IPS-18c (cell line): Measurements from ENCODE around the gene RBBP9.
"Not testable (repeated sequence)": the region's sequence is repeated elsewhere in the genome, so short reads cannot be mapped to it uniquely, and the experiment has no call there.

Experiments used
- H3K4me3 ChIP-seq: 2 replicates; pipeline ENCODE4 v1.7.0; 2013; ENCODE audit warnings: low read depth, mild to moderate bottlenecking, low read length, moderate library complexity; ENCODE audit not compliant: insufficient read depth
- H3K9me3 ChIP-seq: one replicate; pipeline ENCODE4 v1.6.1; 2013; ENCODE audit warnings: mild to moderate bottlenecking, low read length, moderate library complexity; ENCODE audit not compliant: control insufficient read depth, insufficient read depth

RBBP9 gene

DNA sequence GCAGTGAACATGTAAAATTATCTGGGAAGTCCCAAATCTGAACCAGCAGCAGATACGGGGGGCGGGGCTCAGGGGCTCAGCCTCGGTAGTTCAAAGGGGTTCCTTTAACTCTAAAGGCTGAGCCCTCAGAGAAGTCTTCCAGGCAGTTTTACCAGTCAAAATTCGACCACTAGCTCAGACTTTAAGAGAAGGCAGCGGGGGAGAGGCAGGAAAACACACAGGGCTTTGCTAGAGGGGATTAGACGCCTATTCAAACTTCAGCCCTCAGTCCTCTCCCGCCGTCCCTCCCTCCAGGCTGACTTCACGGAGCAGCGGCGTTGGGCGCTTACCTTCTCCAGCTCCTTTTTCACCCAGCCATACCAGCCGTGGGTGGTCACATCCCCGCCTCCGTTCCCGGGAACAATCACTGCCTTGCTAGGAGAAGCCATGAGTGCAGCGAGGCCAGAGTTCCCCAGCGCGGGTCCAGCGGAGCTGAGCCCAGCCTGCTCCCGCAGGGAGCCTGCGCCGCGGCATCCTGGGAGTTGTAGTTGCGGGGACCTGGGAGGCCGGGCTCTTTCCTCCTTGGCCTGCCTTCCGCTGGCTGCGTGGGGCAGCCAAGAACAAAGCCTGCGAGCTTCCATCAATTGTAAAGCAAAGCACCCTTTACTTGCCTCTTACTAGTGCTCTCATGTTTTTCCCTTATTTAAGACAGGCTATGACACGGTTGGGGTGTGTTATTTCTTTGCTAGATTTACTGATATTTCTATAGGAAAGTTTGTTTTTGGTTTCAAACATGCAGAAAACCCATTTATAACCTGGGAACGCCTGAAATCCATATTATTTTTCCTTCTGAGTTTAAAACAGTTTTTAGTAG is at the start of gene RBBP9:
RBBP9 (minus strand) TSS at position 486 of the 853 bp plus-strand sequence; CDS start at position 428, 58 bp downstream.
- Histone ChIP-seq H3K4me3 (peak within 1 kb of the TSS; percentile 91), H3K9me3 (no peaks in the 10 kb centered on the region)

DNA sequence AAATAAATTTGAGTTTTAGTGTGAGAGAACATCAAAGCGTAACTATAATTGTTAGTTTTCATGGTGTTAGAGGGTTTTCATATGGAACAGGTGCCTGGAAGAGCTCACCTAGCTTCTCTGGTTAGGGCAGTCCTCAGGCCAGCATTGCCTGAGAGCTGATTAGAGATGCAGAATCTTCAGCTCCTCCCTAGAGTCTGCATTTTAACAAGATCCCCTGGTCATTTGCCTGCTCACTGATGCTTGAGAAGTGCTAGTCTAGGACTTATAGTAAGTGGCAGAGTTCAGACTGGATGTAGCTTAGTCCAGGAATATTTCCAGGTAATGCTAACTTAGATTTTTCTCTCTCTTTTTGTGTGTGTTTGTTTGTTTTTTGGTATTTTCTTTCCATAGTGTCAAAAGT is 48.5 kb upstream of the RBBP9 start:
- Histone ChIP-seq H3K9me3 (no peaks in the 10 kb centered on the region), H3K4me3 (no peak overlapping the region)

- Histone ChIP-seq H3K4me3 (no peak overlapping the region), H3K9me3 (no peaks in the 10 kb centered on the region)
Measured at GRCh38 chr20:18543932-18544331, 46.9 kb upstream of the RBBP9 start.

DNA sequence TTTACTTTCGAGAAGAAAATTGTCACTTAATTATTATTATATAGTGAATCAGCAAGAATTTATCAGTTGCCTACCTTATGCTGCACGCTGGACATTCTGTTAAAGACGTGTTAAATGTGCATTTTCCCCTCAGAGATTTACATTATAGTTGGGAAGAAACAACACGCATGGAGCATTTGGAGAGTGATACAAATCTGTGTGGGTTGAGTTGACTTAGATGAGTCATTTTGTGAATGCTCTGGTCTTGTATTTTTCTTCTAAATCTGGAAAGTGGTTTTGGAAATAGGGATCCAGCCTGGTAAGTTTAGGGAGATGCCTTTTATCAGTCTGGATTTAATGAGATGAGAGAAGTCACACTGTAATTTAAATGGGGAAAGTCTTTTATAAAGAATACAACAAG is 46.2 kb upstream of the RBBP9 start:
- Histone ChIP-seq H3K9me3 (no peaks in the 10 kb centered on the region), H3K4me3 (no peak overlapping the region)

DNA sequence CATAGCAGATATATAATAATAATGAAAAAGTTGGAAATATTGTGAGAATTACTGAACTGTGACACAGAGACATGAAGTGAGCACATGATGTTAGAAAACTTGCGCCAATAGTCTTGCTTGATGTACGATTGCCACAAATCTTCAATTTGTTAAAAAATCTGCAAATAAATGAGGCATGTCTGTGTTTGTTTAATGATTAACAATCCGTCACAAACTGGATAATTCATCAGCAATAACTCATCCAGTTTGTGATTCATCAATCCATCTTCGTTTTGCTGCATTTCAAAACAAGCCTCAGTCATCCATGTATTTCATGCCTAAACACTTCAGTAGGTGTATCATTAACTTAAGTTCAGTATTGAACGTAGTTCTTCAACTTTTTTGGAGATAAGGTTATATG is 44.7 kb upstream of the RBBP9 start:
- Histone ChIP-seq H3K9me3 (no peaks in the 10 kb centered on the region), H3K4me3 (no peak overlapping the region)

GRCh38 chr20:18537651-18538050 is 40.6 kb upstream of the RBBP9 start:
- no peaks in the 10 kb centered on the region for H3K9me3 ChIP-seq
- H3K4me3 ChIP-seq: no peak overlapping the region

- Histone ChIP-seq H3K9me3 (no peaks in the 10 kb centered on the region), H3K4me3 (no peak overlapping the region)
Measured at GRCh38 chr20:18533978-18534644, 37.1 kb upstream of the RBBP9 start.

DNA sequence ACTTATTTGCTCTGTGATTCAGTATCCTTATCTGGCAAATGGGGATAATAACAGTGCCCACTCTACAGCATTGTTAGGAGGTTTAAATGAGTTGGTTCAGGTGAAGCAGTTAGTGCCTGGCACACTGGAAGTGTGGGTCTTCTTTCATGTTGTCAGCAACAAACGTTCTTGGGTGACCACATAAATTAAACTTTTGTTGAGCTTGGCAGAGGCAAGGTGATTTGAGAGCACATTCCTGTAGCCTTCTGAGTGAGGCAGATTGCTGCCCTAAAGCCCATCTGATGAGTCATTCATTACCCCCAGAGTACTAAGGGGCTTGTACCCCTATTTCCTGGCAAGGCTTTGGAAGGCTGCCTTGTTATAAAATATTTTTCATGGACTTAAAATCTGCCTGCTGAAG is 36.5 kb upstream of the RBBP9 start:
- no peaks in the 10 kb centered on the region for H3K9me3 ChIP-seq
- H3K4me3 ChIP-seq: no peak overlapping the region

DNA sequence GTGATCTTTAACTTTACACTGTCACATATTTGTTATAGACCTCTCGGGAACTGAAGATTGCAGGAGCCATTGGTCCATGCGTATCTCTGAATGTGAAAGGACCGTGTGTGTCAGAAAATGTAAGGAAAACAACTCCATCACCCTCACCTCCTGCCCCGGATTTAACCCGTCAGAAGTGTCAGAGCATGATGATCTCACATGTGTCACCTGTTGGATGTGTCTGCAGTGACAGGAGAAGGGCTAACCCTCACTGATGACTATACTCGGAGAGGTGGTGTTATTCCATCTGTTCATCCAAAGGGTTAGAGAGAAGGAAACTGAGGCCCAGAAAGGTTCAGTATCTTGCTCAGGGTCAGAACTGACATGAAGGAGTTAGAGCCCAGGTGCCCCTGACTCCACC is 35.6 kb upstream of the RBBP9 start:
- no peaks in the 10 kb centered on the region for H3K9me3 ChIP-seq
- H3K4me3 ChIP-seq: no peak overlapping the region

DNA sequence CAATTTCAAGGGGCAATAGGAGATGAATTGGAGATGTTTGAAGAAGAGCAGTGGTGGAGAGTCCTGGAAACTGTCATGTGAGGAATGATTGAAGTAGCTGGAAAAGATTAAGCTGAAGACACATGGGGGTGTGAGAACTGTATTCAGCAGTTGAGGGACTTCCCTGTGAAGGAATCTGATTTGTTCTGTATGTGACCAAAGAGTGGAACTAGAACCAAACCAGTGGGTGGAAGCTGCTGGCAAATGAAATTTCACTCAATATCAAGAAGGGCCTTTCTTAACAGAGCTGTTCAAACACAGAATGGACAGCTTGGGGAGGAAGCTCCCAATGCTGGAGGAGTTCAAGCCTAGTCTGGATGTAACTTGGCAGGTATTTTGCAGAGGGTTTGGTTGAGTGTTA is 32.0 kb upstream of the RBBP9 start:
- H3K4me3 ChIP-seq: no peak overlapping the region
- no peaks in the 10 kb centered on the region for H3K9me3 ChIP-seq

DNA sequence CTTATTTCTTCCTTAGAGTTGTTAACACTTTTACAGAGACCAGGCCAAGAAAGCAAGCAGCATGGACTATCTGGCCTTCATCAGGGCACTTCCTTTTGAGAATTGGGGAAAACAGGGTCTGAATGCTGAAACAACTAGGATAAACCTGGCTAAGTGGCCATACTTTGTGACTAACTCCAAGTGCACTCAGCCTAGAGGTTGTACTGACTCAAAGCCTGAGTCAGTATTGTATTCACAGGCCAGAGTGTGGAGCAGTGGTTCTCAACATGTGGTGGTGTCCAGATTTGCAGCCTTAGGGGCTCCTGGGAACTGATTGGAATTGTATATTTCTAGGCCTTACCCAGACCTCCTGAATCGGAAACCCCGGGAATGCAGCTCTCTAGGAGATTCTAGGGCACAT is 30.8 kb upstream of the RBBP9 start:
- H3K9me3 ChIP-seq: no peaks in the 10 kb centered on the region
- no peak overlapping the region for H3K4me3 ChIP-seq

- H3K4me3 ChIP-seq: no peak overlapping the region
- H3K9me3 ChIP-seq: no peaks in the 10 kb centered on the region
Measured at GRCh38 chr20:18527339-18527738, 30.3 kb upstream of the RBBP9 start.

DNA sequence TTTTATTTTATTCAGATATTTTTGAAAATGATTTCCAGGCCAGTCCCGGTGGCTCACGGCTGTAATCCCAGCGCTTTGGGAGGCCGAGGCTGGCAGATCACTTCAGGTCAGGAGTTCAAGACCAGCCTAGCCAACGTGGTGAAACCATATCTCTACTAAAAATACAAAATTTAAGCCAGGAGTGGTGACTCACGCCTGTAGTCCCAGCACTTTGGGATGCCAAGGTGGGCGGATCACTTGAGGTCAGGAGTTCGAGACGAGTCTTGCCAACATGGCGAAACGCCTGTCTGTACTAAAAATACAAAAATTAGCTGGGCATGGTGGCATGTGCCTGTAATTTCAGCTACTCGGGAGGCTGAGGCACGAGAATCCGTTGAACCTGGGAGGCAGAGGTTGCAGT is 29.7 kb upstream of the RBBP9 start:
- not testable (repeated sequence) for H3K4me3 ChIP-seq, H3K9me3 ChIP-seq

- Histone ChIP-seq H3K4me3 (no peak overlapping the region), H3K9me3 (no peaks in the 10 kb centered on the region)
Measured at GRCh38 chr20:18524646-18525045, 27.6 kb upstream of the RBBP9 start.

GRCh38 chr20:18523066-18523465 is 26.0 kb upstream of the RBBP9 start:
- Histone ChIP-seq H3K4me3 (no peak overlapping the region), H3K9me3 (no peaks in the 10 kb centered on the region)

- H3K4me3 ChIP-seq, H3K9me3 ChIP-seq: not testable (repeated sequence)
Measured at GRCh38 chr20:18522066-18522465, 25.0 kb upstream of the RBBP9 start.

DNA sequence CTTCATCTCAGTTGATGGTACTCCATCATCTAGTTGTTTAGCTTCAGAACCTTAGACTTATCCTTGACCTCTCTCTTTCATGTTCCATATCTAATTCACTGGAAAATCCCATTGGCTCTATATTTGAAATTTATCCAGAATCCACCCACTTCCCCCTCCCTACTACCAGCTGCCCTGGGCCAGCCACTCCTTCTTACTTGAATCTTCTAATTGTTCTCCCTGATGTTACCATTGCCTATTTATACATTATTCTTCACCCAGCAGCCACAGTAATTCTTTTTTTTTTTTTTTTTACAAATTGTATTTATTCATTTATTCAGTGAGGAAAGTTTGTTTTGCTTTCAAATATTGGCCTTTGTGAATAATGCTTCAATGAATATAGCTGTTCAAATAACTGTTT is 18.9 kb upstream of the RBBP9 start:
- Histone ChIP-seq H3K9me3 (no peaks in the 10 kb centered on the region), H3K4me3 (no peak overlapping the region)

DNA sequence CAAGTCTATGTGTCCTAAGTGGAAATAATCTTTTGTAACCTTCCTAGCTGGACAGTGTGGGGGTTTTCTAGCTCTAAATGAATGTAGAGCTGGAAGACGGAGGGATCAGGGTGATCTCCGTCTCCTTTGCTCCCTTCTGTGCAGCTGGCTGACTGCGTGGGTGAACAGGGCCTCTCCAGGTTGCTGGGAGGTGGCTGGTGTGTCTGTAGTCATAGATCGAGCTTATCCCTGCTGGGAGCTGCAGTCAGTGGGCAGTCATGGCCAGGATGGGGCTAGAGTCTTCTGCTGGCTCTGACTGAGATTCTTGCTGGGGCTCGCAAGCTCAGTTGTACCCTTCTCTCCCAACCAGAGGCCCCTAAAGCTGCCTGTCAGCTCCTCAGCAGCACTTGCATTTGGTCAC is 17.1 kb upstream of the RBBP9 start:
- H3K9me3 ChIP-seq: no peaks in the 10 kb centered on the region
- H3K4me3 ChIP-seq: no peak overlapping the region
